Stimulated activated CD8-positive, alpha-beta memory T cell treated with anti-CD3 and anti-CD28 coated beads, Interleukin-7, amount 100 ng/mL, for 4 hours (primary cell): ENCODE data around the gene ZNF74.
"Not testable (repeated sequence)": the region's sequence is repeated elsewhere in the genome, so short reads cannot be mapped to it uniquely, and the experiment has no call there.

ENCODE experiments used
- DNase-seq, 2 donors: peaks; one replicate each; pipeline ENCODE4 v3.0.0-alpha.2; 2020; ENCODE audit warnings: low read depth in 2 of 2

Gene ZNF74

DNA sequence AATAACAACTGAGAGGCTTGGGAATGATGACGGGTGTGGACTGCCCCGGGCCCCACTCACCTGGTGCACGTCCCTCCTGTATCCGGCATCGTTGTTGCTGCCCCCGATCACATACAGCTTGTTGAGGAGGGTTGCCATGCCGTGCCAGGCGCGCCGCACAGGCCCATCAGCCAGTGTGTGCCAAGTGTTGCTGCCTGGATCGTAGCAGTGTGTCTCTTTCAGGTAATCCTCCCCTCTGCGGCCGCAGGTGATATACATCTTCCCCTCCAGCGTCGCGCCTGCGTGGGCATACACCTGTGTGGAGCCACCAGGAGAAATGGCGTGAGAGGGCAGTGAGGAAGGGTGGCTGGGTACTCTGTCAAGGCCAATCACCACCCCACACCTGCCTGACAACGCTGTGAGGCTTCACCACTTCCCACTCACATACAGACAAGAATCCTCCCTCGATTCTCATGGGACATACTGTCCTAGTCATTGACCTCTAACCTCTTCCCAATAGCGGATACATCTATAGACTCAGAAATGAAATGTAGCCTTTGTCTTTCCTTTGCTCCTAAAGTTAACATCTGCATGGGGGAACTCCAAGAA, 52.5 kb downstream of the ZNF74 start:
- DNase-seq, result no peak

DNA sequence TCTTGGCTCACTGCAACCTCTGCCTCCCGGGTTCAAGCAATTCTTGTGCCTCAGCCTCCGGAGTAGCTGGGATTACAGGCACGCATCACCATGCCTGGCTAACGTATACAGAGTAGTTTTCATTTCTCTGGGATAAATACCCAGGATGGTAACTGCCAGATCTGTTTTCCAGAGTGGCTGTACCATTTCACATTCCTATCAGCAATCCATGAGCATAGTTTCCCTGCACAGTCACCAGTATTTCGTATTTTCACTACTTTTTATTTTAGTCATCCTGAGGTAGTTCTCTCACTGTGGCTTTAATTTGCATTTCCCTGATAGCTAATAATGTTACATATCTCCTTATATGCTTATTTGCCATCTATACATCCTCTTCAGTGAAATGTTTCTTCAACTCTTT, 54.7 kb downstream of the ZNF74 start:
- no peak for DNase-seq

DNA sequence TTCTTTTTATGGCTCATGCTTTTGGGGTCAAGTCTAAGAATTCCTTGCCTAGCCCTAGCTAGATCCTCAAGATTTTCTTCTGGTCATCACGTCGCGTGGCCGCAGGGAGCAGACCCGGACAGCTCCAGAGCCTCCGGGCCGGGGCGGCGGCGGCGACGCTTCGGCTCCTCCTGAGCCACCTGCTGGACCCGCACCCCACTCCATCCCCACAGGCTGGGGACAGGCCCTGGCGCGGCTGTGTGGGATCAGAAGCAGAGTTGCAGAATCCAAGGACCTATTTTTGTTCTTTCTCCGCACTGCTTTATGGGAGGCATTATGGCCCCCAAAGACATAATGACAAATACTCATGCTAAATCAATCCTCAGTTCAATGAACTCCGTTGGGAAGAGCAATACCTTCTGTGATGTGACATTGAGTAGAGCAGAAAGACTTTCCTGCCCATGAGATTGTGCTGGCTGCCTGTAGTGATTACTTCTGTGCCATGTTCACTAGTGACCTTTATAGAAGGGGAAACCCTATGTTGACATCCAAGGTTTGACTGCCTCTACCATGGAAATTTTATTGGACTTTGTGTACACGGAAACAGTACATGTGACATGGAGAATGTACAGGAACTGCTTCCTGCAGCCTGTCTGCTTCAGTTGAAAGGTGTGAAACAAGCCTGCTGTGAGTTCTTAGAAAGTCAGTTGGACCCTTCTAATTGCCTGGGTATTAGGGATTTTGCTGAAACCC, 56.0 kb downstream of the ZNF74 start:
- DNase-seq, result no peak

DNA sequence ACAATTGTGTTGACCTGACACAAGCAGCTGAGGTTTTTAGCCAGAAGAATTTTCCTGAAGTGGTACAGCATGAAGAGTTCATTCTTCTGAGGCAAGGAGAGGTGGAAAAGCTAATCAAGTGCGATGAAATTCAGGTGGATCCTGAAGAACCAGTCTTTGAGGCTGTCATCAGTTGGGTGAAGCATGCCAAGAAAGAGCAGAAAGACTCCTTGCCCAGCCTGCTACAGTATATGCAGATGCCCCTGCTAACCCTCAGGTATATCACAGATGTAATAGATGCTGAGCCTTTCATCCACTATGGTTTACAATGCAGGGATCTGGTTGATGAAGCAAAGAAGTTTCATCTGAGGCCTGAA, 56.6 kb downstream of the ZNF74 start:
- no peak for DNase-seq

DNA sequence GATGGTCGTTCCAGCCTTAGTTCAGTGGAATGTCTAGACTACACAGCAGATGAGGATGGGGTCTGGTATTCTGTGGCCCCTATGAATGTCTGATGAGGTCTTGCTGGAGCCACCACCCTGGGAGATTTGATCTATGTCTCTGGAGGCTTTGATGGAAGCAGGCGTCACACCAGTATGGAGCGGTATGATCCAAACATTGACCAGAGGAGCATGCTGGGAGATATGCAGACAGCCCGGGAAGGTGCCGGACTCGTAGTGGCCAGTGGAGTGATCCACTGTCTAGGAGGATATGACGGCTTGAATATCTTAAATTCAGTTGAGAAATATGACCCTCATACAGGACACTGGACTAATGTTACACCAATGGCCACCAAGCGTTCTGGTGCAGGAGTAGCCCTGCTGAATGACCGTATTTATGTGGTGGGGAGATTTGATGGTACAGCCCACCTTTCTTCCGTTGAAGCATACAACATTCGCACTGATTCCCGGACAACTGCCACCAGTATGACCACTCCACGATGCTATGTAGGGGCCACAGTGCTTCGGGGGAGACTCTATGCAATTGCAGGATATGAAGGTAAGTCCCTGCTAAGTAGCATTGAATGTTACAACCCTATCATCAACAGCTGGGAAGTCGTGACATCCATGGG, 57.3 kb downstream of the ZNF74 start:
- DNase-seq, result not testable (repeated sequence)

DNA sequence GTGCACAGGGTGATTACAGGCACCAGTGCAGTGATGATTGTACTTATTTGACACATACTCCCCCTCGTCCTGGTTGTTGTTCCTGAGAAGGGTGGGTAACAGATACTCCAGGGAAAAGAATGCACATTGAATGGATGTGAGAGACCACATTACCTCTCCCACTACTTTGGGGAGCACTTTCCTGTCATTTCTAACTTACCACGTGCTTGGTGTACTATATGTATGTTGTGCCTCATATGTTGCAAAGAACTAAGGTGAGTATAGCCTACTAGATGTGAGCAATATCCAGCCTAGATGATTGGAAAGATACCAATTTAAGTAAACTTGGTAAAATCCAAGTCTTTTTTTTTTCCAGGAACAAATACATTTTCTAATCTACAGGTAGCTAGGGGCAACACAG, 58.0 kb downstream of the ZNF74 start:
- DNase-seq, result no peak

DNA sequence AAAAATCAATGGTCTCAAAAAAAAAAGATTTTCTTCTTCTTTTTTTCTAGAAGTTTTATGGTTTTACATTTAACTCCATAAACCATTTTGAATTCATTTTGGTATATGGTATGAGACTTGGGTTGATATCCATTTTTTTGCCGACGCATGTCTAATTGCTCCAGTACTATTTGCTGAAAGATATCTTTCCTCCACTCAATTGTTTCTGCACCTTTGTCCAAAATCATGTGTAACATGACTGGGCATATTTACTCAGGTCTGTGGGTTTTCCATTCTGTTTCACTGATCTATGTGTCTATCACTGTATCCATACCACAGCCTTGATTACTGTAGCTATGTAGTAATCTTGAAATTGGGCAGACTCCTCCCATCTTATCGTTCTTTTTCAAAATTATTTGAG, 59.3 kb downstream of the ZNF74 start:
- DNase-seq, result no peak

DNA sequence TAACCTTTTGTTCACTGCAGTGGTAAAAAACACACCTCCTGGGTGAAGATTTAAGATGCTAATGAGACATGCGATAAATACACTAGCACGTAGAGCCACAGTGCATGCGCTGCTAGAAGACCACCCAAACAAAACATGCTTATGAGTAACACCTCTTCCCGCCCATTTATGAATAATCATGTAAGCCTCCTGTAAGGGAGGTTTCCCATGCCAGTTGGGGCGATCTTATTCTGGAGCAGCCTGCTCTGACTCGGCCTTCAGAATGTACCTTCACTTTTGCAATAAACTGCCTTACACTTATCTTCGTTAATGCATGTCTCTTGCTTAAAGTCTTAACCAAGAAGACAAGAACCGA, 61.7 kb downstream of the ZNF74 start:
- no peak for DNase-seq

DNA sequence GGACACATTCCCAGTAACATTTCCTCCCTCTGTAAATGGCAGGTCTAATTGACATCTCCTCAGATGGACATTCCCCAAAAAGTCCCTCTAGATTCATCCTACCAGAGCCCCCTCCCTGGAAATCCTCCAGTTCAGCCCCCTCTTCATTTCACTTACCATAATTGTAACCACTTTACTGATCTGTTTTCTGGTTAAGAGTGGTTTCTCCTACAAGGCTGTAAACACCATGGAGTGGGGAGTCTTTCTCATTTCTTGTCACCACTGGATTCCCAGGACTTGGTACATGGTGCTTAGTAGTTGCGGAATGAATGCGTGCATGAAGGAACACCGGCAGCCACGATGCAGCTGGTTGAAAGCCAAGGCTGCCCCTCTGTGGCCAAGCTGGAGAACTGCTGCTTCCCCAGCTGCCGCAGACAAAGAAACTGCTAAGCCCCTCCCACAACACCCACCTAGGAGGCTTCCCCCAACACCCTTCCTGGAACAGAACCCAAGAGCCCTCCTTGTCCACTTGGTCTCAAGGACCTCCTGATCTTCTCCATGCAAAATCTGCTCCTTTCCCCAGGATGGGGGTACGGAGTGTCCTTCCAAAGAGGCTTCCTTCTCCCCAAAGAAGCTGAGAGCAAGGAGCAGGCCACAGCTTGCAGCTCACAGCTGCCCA, 62.2 kb downstream of the ZNF74 start:
- DNase-seq, result peak; percentile 57 to 67

DNA sequence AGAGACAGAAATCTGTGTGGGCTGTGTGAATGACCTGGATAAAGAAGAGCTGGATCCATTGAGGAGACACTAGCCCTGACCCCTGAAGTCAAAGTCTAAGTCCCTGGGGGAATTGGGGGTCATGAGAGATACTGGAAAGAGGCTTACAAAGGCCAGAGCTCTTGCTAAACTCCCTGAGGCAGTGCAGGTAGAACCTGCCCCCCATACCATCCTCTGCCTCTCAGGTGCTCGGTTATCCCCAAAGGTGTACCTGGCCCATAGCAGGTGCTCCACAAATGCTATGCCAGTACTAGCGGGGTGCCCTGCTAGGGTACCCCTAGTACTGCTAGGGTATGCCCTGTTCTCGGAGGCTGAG, 62.7 kb downstream of the ZNF74 start:
- no peak for DNase-seq

DNA sequence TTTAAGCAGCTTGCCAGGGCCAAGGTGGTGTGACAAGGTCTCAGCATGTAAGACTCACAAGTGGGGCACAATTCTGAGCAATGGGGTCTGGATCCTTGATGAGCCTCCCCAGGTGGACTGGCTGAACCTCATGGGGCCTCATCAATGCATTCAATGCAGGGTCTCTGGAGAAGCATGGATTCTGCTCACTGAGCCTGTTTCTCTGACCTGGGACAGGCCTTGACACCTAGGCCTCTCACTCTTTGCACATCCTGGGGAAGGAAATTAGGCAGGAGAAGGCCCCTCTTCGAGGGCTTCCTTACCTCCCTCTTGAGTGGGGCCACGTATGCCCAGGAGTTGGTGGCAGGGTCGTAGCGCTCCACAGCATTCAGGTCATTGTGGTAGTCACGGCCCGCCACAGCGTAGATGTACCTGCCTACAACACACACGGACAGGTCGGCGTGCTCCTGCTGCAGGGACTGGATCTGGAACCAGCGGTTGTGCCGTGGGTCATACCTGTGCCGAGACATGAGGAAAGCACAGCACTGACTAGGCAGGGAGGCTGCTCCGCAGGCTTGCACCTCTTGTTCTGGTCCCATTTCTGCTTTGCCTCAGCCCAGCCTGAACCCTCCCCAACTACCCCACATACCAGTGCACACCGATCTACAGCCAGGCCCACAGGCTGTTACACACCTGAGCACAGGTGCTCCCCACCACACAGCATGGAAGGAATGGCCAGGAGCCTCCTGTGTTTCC, 63.7 kb downstream of the ZNF74 start:
- no peak for DNase-seq
